Parathyroid adenoma (tissue), 2 donors: ENCODE results near the gene GAMT.

Experiments
- H2AFZ ChIP-seq: fragments of 300-600 bp; sonication (generic); one replicate; pipeline ENCODE4 v1.7.0; 2017; ENCODE audit warnings: antibody characterized with exemption, mild to moderate bottlenecking
- H3K27ac ChIP-seq: fragments of 300-600 bp; sonication (generic); one replicate; pipeline ENCODE4 v1.7.0; 2017
- H3K27me3 ChIP-seq: fragments of 300-600 bp; sonication (generic); one replicate; pipeline ENCODE4 v1.7.0; 2017; ENCODE audit warnings: low read length; ENCODE audit not compliant: control insufficient read depth, insufficient read depth
- H3K36me3 ChIP-seq: fragments of 300-600 bp; sonication (generic); one replicate; pipeline ENCODE4 v1.7.0; 2017; ENCODE audit warnings: low read length; ENCODE audit not compliant: control insufficient read depth, insufficient read depth
- H3K4me1 ChIP-seq: fragments of 300-600 bp; sonication (generic); one replicate; pipeline ENCODE4 v1.7.0; 2017; ENCODE audit warnings: control low read depth
- H3K4me2 ChIP-seq: fragments of 300-600 bp; sonication (generic); one replicate; pipeline ENCODE4 v1.7.0; 2017; ENCODE audit warnings: low read length
- H3K4me3 ChIP-seq: fragments of 300-600 bp; sonication (generic); one replicate; pipeline ENCODE4 v1.7.0; 2017; ENCODE audit warnings: low read depth, low read length
- H3K79me2 ChIP-seq: fragments of 300-600 bp; sonication (generic); one replicate; pipeline ENCODE4 v1.7.0; 2017; ENCODE audit warnings: control low read depth
- H3K9ac ChIP-seq: fragments of 300-600 bp; sonication (generic); one replicate; pipeline ENCODE4 v1.7.0; 2017; ENCODE audit warnings: mild to moderate bottlenecking
- H3K9me3 ChIP-seq: fragments of 300-600 bp; sonication (generic); one replicate; pipeline ENCODE4 v1.7.0; 2017; ENCODE audit warnings: low read length; ENCODE audit not compliant: control insufficient read depth
- TF ChIP-seq, protein P1 (sequence below): fragments of 300-600 bp; sonication (generic); IDR thresholded peaks from one replicate; pipeline ENCODE4 v1.7.0; 2017; ENCODE audit warnings: antibody characterized with exemption, mild to moderate bottlenecking
- donor health status: primary hyperparathyroidism.

GAMT gene

DNA sequence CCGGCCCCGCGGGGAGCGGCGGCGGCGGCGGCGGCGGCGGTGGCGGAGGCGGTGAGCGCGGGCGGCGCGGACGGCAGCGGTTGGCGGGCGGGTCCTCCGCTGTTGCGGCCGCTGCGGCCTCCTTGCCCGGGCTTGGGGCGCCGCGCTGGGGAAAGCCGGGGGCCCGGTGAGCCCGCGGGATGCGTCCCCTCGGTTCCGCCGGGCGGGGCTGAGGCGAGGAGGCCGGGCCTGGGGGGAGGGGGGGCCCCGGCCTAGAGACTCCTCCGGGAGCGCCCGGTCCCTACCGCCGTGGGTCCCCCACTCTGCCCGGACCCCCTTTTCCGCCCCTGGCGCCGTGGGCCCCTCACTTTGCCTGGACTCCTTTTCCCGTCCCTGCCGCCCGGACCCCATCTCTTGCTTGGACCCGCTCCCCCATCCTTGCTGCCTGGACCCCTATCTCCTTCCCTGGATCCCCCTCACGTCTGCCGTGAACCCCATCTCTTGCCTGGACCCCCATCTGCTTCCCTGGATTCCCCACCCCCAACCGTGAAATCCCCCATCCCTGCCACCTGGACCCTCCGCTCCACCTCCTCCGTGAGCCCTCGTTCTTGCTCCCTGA, 46.3 kb downstream of the GAMT start:
- H3K4me3 ChIP-seq = peak overlapping the region; percentile 63
- H2AFZ ChIP-seq = peak overlapping the region; percentile 73
- peak overlapping the region; percentile 27 for H3K27ac ChIP-seq
- no peak overlapping the region for H3K9ac ChIP-seq
- H3K9me3 ChIP-seq = no peaks in the 10 kb centered on the region
- H3K36me3 ChIP-seq = no peaks in the 10 kb centered on the region
- peak overlapping the region; percentile 75 for H3K4me2 ChIP-seq
- no peaks in the 10 kb centered on the region for H3K79me2 ChIP-seq
- no peaks in the 10 kb centered on the region for H3K27me3 ChIP-seq
- TF ChIP-seq, protein P1, sequence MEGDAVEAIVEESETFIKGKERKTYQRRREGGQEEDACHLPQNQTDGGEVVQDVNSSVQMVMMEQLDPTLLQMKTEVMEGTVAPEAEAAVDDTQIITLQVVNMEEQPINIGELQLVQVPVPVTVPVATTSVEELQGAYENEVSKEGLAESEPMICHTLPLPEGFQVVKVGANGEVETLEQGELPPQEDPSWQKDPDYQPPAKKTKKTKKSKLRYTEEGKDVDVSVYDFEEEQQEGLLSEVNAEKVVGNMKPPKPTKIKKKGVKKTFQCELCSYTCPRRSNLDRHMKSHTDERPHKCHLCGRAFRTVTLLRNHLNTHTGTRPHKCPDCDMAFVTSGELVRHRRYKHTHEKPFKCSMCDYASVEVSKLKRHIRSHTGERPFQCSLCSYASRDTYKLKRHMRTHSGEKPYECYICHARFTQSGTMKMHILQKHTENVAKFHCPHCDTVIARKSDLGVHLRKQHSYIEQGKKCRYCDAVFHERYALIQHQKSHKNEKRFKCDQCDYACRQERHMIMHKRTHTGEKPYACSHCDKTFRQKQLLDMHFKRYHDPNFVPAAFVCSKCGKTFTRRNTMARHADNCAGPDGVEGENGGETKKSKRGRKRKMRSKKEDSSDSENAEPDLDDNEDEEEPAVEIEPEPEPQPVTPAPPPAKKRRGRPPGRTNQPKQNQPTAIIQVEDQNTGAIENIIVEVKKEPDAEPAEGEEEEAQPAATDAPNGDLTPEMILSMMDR = no peak
- peaks cover 4% of the 10 kb centered on the region for H3K4me1 ChIP-seq

DNA sequence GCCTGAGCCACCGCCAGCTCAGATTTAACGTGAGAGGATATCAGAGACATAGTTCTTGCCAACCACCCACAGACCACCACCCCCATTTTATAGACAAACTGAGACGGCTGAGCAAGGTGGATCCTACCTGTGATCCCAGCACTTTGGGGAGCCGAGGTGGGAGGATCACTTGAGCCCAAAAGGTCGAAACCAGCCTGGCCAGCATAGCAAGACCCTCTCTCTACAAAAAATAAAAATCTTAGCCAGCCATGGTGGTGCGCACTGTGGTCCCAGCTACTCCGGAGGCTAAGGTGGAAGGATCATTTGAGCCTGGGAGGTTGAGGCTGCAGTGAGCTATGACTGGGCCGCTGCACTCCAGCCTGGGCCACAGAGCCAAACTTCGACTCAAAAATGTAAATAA, 48.2 kb downstream of the GAMT start:
- Histone ChIP-seq H3K4me1 (peaks cover 4% of the 10 kb centered on the region), H3K27me3 (no peaks in the 10 kb centered on the region), H2AFZ (no peak overlapping the region), H3K79me2 (no peaks in the 10 kb centered on the region), H3K36me3 (no peaks in the 10 kb centered on the region), H3K4me2 (no peak overlapping the region), H3K27ac (no peak overlapping the region), H3K4me3 (no peak overlapping the region), H3K9ac (no peak overlapping the region), H3K9me3 (no peaks in the 10 kb centered on the region)
- TF ChIP-seq, protein P1 = no peak

DNA sequence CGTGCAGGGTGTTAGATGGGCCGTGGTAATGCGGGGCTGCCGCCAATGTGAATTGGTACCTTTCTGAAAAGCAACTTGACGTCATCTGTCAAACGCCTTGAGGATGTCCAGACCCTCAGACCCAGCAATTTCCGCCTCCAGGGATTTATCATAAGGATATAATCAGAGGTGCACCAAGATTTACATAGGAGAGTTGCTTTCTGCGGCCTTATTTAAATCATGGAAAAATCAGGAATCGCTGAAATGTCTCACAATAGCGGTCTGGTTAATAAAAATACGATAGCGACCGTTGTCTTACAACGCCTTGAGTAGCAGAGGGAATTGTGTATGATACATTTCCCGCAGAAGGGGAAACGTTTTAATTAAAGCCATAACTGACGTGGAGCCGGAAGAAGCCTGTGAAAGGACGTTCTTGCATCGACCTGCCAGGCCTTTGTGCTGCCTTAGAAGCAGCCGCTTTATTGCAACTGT, 49.9 kb downstream of the GAMT start:
- Histone ChIP-seq H3K27me3 (no peaks in the 10 kb centered on the region), H3K9ac (no peak overlapping the region), H3K27ac (no peak overlapping the region), H3K36me3 (no peaks in the 10 kb centered on the region), H3K4me3 (no peak overlapping the region), H3K9me3 (no peaks in the 10 kb centered on the region), H2AFZ (no peak overlapping the region), H3K4me1 (peaks cover 4% of the 10 kb centered on the region), H3K4me2 (no peak overlapping the region), H3K79me2 (no peaks in the 10 kb centered on the region)
- TF ChIP-seq, protein P1 = no peak

DNA sequence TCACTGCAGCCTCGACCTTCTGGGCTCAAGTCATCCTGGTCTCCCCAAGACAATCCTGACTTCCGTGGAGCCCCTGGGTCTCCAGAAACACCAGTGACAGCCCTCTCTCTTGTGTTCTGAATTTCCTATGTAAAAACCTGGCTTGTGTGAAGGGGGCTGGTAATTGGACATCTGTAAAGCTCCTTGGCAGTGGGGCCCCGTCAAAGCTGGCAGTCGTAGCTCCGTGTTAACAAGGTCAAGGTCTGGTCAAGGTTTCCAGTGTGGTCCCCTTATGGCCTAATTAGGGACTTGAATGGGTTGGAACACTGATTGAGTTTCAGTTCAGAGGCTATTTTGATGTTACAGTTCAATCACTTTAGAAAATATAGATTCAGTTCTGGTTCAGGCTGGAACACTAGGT, 50.5 kb downstream of the GAMT start:
- Histone ChIP-seq H3K4me1 (peaks cover 2% of the 10 kb centered on the region), H3K4me2 (no peak overlapping the region), H3K27ac (no peak overlapping the region), H2AFZ (no peak overlapping the region), H3K9me3 (no peaks in the 10 kb centered on the region), H3K9ac (no peak overlapping the region), H3K36me3 (no peaks in the 10 kb centered on the region), H3K4me3 (no peak overlapping the region), H3K27me3 (no peaks in the 10 kb centered on the region), H3K79me2 (no peaks in the 10 kb centered on the region)
- TF ChIP-seq, protein P1 = no peak

DNA sequence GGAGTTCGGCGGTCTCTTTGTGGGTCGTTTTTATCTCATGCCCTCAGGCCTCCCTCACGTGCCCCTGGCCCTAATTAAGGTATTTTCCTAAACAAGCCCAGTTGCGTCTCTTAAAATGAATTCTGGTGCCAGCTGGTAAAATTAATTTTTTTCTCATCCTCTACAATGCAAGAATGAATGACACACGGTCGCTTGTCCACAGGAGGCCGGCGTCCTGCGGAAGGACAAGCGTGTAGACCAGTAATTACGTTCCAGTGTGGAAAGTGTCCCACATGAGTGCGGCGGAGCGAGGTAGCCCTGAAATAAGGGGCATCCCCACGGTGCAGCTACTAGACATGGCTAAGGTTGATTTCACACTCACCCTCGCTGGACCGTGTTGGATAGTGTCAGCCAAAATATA, 52.1 kb downstream of the GAMT start:
- no peak overlapping the region for H2AFZ ChIP-seq
- no peak overlapping the region for H3K27ac ChIP-seq
- no peak overlapping the region for H3K4me2 ChIP-seq
- no peaks in the 10 kb centered on the region for H3K9me3 ChIP-seq
- TF ChIP-seq, protein P1 = no peak
- H3K9ac ChIP-seq = no peak overlapping the region
- H3K36me3 ChIP-seq = no peaks in the 10 kb centered on the region
- H3K4me3 ChIP-seq = no peak overlapping the region
- no peaks in the 10 kb centered on the region for H3K27me3 ChIP-seq
- no peaks in the 10 kb centered on the region for H3K4me1 ChIP-seq
- H3K79me2 ChIP-seq = no peaks in the 10 kb centered on the region
